Activated CD4-positive, CD25-positive, alpha-beta regulatory T cell treated with anti-CD3 and anti-CD28 coated beads, Interleukin-2, amount 50 U/mL, for 16 hours (primary cell): ENCODE measurements around the gene PRR36.

Source experiments
- DNase-seq: peaks from one replicate; pipeline ENCODE4 v3.0.0-alpha.2; 2020; ENCODE audit warnings: low read depth, low spot score

The PRR36 gene

DNA sequence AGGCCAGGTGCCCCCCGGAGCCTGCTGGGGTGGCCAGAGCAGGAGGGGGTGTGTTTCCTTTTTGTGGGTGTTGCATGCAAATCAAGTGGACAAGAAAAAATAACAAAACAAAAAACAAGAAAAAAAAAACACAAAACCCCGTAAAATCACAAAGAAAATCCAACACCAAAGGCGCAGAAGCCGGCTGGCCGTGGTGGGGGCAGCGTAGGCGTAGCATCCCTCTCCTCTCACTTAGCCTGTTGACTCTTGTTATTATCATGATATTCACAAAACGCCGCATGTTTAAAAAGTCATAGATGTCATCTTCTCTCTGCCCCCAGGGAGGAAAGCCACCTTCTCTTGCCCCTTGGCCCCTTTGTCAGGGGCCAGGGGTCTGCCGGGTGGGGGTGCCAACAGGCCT lies 39.5 kb upstream of the PRR36 start:
- no peak for DNase-seq

DNA sequence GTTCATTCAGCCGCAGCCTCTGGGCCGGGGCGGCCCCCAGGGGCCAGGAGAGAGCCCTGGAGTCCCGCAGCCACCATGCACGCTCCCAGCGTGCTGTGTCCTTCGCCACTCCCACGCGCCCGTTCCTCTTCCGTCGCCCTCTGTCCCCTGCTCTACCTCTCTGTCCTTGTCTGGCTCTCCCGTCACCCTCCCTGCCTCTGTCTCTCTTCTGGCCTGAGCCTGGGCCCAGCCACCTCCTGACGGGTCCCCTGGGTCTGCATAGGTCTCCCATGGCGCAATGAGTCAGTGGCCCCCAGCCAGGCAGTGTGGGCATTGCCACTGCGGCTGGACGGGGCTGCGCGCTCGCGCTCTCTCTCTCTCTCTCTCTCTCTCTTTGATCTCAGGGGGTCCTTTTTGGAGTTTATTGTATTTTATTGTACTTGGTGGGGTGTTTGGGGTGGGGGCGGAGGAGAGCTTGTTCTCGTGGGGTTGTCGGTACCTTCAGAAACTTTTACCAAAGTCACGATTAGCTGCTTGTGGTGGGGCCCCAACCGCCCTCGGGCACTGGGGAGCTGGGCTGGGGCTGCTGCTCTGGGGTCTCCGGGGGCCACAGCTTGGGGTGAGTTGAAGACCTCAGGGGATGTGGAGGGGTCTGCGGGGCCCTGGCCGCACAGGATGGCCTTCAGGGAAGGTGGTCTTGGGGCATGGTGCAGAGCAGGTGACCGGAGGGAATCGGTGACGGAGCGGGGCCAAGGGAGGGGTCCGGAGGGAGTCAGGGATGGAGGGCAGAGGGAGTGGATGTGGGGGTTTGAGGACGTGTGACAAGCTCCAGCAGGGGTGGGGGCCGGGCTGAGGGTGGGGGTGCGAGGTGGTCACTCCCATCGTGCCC lies 38.7 kb upstream of the PRR36 start:
- DNase-seq: no peak

DNA sequence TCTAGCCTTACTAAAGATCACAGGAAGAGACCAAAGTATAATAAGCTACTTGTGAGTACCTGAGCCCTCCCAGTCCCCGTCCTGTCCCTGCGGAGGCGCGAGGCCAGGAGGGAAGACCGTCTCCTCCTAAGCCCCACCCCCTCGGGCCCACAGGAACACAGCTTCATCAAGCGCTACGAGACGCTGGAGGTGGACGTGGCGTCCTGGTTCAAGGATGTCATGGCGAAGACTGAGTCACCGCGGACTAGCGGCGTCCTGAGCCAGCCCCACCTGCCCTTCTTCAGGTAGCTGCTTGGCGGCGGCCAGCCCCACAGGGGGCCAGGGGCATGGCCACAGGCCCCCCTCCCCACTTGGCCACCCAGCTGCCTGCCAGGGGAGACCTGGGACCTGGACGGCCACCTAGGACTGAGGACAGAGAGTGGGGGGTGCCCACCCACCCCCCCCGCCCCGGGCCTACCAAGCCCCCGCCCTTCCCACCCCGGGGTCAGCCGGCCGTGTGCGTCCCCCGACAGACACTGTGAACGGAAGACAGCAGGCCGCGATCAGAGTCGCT lies 38.0 kb upstream of the PRR36 start:
- DNase-seq: no peak

DNA sequence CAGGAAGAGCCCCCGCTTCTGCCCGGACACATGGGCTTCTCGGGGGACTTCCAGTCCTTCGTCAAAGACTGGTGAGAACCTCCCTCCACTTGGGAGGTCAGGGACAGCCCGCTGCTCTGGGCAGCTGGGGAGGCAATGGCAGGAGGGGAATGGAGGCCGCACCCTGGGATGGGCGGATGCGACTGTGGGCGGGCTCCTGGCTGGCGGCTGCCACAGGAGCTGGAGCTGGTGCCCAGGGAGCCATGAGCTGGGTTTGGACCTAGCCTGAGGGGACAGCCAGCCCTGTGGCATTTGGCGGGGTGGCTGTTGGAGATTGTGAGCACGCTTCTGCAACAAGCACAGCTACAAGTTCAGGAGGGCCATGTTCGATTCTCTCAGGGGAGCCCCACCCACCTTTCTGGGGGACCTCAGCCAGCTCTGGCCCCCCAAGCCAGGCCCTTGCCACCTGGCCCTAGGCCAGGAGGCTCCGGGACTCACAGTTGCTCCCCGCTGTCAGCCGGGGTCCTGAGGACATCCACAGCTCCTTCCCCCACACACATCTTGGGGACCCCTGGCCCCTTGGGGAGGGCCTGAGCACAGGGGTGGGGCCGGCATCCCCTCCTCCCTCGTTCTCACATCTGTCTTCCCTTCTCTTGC lies 37.4 kb upstream of the PRR36 start:
- DNase-seq: no peak

DNA sequence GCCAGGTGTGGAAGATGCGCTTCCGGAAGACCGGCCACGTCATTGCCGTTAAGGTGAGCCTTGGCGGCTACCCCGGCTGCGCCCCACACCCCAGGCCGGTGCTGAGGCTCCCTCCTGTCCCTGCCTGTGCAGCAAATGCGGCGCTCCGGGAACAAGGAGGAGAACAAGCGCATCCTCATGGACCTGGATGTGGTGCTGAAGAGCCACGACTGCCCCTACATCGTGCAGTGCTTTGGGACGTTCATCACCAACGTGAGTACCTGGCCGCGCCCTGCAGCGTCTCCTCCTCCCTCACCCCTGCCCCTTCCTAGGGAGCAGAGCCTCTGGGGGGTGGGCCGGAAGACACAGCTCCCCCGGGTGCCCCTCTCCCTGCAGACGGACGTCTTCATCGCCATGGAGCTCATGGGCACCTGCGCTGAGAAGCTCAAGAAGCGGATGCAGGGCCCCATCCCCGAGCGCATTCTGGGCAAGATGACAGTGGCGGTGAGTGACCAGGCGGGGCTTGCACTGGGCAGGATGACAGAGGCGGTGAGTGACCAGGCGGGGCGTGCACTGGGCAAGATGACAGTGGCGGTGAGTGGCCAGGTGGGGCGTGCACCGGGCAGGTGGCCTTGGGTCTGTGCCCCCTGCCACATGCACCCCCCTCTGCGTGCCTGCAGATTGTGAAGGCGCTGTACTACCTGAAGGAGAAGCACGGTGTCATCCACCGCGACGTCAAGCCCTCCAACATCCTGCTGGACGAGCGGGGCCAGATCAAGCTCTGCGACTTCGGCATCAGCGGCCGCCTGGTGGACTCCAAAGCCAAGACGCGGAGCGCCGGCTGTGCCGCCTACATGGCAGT lies 36.4 kb upstream of the PRR36 start:
- no peak for DNase-seq

DNA sequence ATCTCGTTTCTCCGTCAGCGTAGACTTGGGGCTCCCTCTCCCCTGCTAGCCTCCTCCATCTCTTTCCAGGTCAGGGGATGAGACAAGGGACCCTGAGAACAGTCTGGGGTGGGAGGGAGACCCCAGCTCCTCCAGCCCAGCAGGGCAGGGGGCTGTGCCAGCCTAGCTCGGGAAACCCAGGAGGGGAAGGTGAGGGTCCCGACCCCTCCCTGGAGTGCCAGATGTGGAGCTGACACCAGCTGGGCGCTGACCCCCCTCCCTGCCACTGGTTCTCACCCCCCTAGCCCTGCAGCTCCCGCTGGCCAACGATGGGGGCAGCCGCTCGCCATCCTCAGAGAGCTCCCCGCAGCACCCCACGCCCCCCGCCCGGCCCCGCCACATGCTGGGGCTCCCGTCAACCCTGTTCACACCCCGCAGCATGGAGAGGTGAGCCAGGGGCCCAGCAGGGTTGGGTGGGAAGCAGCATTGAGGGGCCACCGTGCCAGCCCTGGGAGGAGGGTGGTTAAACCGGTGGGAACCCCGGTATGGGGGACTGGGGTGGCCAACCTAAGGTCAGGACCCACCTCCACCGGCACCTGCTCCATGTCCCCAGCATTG lies 35.4 kb upstream of the PRR36 start:
- DNase-seq: no peak

DNA sequence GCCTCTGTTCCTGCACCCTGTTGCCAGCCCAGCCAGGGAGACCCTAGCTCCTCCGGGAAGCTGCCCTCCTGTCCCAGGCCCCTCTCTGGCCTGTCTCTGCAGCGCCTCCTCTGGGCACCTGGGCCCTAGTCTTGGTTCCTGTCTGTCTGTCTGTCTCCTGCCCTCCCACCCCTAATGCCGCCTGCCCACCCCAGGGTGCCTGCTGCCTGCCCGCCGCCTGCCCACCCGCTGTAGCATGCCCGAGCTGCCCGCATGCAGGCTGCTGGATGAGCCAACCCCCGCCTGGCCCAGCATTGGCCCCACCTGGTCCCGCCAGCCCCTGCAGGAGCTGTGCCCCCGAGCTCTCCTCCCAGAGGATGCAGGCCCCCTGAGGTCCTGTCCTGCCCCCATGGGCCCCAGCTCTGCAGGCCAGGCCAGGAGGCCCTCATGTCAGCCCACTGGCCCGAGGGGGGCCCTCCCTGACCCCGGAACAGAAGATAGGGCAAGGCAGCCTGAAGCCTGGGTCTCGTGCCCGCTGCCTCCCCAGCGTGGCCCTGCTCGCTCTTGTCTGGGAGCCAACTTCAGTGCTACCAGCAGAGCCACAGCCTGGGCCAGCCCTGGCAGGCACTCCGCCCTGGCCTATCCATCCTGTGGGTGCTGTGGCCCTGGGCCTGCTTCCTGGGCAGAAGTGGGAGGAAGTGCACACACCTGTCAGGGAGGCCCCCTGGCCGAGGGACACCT lies 34.7 kb upstream of the PRR36 start:
- DNase-seq: no peak

DNA sequence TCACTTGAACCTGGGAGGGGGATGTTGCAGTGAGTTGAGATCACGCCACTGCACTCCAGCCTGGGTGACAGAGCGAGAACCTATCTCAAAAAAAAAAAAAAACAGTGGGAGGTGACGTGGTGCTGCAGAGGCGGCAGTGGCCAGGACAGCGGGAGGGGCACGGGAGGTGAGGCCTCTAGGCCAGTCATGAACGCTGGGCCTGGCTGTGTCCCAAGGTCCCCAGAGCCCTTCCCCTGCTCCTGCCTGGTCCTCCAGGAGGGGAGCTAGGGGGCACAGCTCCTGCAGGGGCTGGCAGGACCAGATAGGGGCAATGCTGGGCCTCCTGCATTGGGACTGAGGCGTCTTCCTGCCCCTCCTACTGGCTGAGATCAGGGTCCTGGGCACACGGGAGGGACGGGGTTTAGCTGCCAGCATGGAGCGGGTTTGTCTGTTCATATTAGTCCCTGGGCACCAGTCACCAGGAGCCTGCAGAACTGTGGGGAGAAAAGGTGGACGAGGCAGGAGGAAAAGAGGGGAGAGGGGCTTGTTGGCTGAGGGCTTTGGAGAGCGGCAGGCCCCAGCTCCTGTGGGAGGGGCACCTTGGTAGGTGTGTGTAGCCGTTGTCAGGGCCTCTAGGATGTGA lies 34.0 kb upstream of the PRR36 start:
- DNase-seq: no peak

DNA sequence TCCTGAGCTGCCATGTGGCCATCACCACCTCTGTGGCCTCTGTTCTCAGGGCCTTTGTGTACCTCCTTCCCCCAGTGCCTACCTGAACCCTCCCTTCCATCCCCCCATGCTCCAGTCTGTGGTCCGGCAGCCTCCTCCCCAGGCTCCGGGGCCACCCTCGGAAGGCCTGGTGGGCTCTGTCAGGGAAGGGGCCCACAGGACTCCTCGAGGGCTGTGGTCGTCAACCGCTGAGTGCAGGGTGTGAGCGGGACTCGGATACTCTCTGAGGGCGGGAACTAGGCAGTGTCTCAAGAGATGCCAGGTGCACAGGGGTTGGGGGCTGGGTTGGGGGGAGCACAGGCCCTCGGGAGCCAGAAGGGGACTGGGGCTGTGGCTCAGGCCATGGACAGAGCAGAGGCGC lies 33.4 kb upstream of the PRR36 start:
- DNase-seq: no peak

DNA sequence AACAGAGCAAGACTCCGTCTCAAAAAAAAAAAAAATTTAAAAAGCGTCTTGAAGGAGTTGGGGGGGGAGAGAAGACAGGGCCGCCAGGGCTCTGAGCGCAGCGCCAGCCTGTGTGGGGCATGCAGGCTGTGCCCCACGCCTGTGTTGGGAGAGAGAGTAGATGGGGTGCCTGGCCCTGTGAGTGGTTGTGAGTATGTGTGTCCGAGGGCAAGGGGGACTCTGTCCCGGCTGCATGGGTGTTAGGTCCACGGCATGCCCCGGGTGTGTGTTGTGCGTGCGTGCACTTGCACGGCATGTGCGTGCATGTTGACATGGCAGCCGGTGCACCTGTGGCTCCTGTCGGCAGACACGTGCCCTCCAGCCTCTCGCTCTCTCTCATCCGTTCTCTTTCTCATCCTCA lies 32.9 kb upstream of the PRR36 start:
- DNase-seq: no peak

DNA sequence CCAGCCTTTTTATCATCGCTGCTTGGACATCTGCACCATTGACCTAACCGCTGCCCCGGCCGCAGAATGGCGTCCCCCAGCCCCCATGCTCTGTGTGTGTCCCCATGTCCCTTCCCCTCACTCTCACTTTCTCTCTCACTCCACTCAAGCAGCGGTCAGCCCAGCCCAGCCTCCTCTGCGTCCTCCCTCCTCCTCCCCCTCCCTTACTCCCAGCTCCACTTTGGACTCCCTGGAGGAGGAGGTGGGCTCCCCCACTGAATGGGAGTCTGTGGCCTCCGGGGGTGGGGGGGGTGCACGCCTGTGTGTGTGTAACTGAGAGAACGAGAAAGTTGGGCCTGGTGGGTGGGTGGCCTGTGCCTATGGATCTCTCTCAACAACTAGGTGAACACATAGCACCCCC lies 31.7 kb upstream of the PRR36 start:
- no peak for DNase-seq

DNA sequence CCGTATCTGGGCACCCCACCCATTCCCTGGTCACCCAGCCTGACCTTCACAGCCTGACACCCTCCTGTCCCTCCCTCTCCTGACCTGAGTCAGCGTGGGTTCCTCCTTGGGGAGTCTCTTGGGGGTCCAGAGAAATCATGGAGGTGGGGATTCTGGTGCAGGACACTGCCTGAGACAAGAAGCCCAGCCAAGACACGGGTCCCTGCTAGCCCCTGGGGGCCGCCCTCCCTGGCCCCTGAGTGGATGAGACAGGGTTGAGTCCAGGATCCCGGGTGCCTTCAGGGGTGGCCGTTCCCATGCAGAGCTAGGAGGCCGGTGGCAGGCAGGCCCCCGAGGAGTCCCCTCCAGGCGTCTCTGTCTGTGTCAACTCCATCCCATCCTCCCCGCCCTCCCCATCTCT lies 31.1 kb upstream of the PRR36 start:
- no peak for DNase-seq

DNA sequence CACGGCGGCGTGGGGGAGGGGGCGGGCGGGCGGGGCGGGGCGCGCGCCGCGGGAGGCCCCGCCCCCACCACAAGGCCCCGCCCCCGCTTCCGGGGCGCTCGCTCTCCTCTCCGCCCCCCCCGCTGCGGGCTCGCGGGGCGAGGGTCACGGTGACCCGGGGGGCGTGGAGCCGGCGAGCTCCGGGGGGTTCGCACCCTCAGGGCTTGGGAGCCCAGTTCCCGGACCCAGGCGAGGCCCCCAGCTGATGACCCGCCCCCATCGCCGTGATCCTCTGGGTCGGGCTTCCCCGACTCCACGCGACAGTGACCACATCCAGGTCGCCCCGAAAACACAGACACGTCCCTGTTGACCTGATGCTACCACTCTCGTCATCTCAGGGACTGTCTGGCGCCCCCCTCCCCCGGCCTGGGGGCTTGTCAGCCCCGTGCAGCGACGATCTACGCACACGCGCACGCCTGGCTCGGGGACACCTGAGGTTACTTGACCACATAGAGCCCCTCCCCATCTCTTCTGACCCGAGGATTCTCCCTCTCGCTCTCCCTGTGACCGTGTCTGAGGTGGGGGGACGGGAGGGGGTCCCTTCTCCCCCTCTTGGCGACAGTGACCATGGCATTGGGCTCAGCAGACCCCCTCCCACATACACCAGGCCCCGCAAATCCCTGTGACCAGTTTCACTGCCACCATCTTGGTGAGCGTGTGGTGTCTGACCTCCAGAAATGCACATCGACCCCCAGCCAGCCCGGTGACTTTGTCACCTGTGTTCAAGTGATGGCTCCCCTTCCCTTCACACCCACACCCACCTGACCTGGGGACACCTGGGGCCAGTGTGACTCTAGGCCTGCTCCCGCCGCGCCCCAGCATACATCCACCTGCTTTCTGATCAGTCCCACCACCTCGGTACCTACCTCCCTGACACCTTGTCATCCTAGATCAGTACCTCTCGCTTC lies 30.2 kb upstream of the PRR36 start:
- DNase-seq: peak; percentile 50

DNA sequence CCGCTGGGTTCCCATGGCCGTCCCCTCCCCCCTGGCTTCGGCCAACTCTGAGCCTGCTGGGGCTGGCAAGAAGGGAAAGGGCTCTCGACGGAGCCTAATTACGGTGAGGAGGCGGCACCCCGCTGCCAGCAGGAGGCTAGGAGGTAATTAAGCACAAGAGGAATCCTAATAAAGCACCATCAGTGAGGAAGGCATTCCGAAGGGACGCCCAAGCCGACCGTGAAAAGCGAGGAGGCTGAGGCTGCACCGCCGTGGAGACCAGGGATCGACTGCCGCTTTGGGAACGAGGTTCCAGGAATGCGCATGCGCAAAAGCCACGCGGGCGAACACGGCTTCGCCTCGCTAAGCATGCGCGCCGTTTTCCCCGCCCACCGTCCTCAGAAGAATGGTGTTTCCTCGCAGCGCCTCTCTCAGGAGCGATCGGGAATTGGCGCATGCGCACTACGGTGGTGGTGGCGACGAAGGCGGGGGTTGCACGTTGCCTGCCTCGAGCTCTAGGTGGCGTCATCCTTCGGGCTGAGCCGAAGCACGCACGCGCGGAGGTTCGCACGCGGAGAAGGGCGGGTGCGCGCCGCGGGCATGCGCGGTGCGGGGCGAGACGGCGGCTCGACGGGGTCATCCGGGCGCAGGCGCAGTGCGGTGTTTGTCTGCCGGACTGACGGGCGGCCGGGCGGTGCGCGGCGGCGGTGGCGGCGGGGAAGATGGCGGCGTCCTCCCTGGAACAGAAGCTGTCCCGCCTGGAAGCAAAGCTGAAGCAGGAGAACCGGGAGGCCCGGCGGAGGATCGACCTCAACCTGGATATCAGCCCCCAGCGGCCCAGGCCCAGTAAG lies 29.3 kb upstream of the PRR36 start, which contains the start of gene MAP2K7:
Gene MAP2K7 (plus strand): TSS at position 634 of the 830 bp plus-strand sequence. CDS start 68 bp downstream, at position 702.
- peak; percentile 100 for DNase-seq

DNA sequence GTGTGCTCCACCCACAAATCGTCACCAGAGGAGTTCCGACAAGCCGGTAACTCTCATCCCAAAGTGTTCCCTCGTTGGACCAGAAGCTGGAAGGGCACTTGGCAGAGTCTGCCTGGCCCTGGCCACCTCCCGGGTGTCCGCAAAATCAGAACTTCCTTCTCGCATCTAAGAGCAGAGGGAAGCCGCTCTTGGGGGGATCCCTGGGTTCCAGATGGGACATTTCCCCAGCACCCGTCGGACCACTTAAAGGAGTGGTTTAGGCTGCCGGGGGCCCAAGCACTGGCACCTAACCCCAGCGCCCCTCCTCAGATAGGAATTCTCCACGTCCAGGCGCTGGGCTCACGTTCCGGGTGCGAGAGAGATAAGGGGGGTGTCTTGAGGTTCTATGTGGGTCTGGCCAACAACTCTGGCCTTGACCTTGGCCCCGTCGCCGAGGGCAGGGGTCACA lies 28.6 kb upstream of the PRR36 start:
- DNase-seq: no peak

DNA sequence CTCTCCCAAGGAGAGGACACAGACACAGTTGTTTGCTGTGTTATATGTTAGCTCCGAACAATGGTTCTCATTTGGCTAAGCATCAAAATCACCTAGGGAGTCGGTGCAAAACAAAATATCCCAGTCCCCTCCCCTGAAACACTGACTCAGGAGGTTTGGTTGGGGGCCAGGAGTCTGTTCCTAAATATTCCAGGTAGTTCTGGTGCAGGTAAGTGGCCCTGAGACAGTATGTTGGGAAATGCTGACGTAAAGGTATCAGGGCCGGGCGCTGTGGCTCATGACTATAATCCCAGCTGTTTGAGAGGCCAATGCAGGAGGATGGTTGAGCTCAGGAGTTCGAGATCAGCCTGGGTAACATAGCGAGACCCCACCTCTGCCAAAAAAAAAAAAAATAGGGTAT lies 27.1 kb upstream of the PRR36 start:
- no peak for DNase-seq

DNA sequence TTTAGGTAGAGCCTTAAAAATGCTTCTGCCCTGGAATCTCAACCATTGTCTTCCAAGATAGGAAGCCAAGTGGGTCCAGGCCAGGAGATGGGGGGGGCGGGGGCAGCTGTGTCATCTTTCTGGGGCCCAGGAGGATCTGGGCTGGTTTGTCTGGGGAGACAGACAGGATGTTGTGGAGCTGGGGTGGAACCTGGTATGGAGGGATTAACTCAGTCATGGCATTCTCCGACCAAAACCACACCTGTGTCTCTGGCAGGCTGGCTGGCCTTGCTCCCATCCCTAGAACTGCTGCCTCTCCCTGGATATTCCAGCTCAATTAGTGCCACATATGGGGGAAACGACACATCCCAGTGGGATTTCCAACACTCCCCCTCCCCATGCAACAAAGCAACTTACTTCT lies 26.7 kb upstream of the PRR36 start:
- no peak for DNase-seq

DNA sequence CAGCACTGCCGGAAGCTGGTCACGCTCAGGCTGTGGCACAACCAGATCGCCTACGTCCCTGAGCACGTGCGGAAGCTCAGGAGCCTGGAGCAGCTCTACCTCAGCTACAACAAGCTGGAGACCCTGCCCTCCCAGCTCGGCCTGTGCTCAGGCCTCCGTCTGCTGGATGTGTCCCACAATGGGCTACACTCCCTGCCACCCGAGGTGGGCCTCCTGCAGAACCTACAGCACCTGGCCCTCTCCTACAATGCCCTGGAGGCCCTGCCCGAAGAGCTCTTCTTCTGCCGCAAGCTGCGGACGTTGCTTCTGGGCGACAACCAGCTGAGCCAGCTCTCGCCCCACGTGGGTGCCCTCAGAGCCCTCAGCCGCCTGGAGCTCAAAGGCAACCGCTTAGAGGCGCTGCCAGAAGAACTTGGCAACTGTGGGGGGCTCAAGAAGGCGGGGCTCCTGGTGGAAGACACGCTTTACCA lies 26.2 kb upstream of the PRR36 start:
- DNase-seq: no peak
